Trophoblast cell (in vitro differentiated cells and primary cell): Measurements from ENCODE around the gene ZNF746.
A peak's percentile ranks its signal among the peaks of the same experiment; 100 is the strongest.

Source experiments
- DNase-seq, 2 donors: peaks; one replicate each; pipeline ENCODE4 v3.0.0-alpha.2; 2016
- H2AFZ ChIP-seq: 2 replicates; pipeline ENCODE4 v1.6.1; 2013; ENCODE audit warnings: low read length, moderate library complexity, mild to moderate bottlenecking; ENCODE audit not compliant: insufficient read depth, poor library complexity
- H2AK5ac ChIP-seq: 2 replicates; pipeline ENCODE4 v1.6.1; 2013; ENCODE audit warnings: mild to moderate bottlenecking, low read length
- H2BK120ac ChIP-seq: 2 replicates; pipeline ENCODE4 v1.6.1; 2013; ENCODE audit warnings: low read length, mild to moderate bottlenecking, moderate library complexity; ENCODE audit not compliant: insufficient read depth, poor library complexity
- H2BK12ac ChIP-seq: 2 replicates; pipeline ENCODE4 v1.6.1; 2013; ENCODE audit warnings: mild to moderate bottlenecking, low read length, moderate library complexity
- H2BK5ac ChIP-seq: 2 replicates; pipeline ENCODE4 v1.6.1; 2013; ENCODE audit warnings: low read length, low read depth, moderate library complexity, mild to moderate bottlenecking; ENCODE audit not compliant: poor library complexity
- H3K14ac ChIP-seq: 2 replicates; pipeline ENCODE4 v1.6.1; 2013; ENCODE audit warnings: mild to moderate bottlenecking, low read length
- H3K18ac ChIP-seq: 2 replicates; pipeline ENCODE4 v1.6.1; 2013; ENCODE audit warnings: mild to moderate bottlenecking, low read length
- H3K23ac ChIP-seq: 2 replicates; pipeline ENCODE4 v1.6.1; 2013; ENCODE audit warnings: low read length
- H3K27ac ChIP-seq: 2 replicates; pipeline ENCODE4 v1.5.1; 2013; ENCODE audit warnings: low read depth, mild to moderate bottlenecking, inconsistent platforms, low read length, moderate library complexity
- H3K27me3 ChIP-seq: 2 replicates; pipeline ENCODE4 v1.6.1; 2013; ENCODE audit warnings: inconsistent platforms, mild to moderate bottlenecking, low read length, moderate library complexity; ENCODE audit not compliant: insufficient read depth
- H3K36me3 ChIP-seq, 2 experiments: 1 replicate in 1 of 2; 2 replicates in 1 of 2; pipeline ENCODE4 v1.6.1; 2013; ENCODE audit warnings: low read length in 2 of 2, mild to moderate bottlenecking in 2 of 2, moderate library complexity in 1 of 2; ENCODE audit not compliant: insufficient read depth in 2 of 2, control insufficient read depth in 1 of 2
- H3K4ac ChIP-seq: 2 replicates; pipeline ENCODE4 v1.6.1; 2013; ENCODE audit warnings: low read depth, mild to moderate bottlenecking, low read length, moderate library complexity
- H3K4me1 ChIP-seq, 2 experiments: 1 replicate in 1 of 2; 2 replicates in 1 of 2; pipeline ENCODE4 v1.6.1; 2013; ENCODE audit warnings: low read length in 2 of 2, mild to moderate bottlenecking in 2 of 2, moderate library complexity in 1 of 2; ENCODE audit not compliant: insufficient read depth in 2 of 2, control insufficient read depth in 1 of 2
- H3K4me2 ChIP-seq: 2 replicates; pipeline ENCODE4 v1.6.1; 2013; ENCODE audit warnings: inconsistent platforms, mild to moderate bottlenecking, low read length, moderate library complexity
- H3K4me3 ChIP-seq: 2 replicates; pipeline ENCODE4 v1.5.1; 2013; ENCODE audit warnings: mild to moderate bottlenecking, low read depth, low read length, inconsistent platforms
- H3K79me1 ChIP-seq: one replicate; pipeline ENCODE4 v1.6.1; 2013; ENCODE audit warnings: low read length
- H3K79me2 ChIP-seq: 2 replicates; pipeline ENCODE4 v1.6.1; 2013; ENCODE audit warnings: low read length, mild to moderate bottlenecking; ENCODE audit not compliant: control insufficient read depth, insufficient read depth, poor library complexity
- H3K9ac ChIP-seq: 2 replicates; pipeline ENCODE4 v1.6.1; 2013; ENCODE audit warnings: mild to moderate bottlenecking, low read length
- H3K9me3 ChIP-seq: 2 replicates; pipeline ENCODE4 v1.6.1; 2013; ENCODE audit warnings: low read depth, mild to moderate bottlenecking, control low read depth, inconsistent platforms, low read length; ENCODE audit not compliant: insufficient read depth
- H4K12ac ChIP-seq: 2 replicates; pipeline ENCODE4 v1.6.1; 2013; ENCODE audit warnings: low read depth, mild to moderate bottlenecking, low read length, moderate library complexity
- H4K8ac ChIP-seq: 2 replicates; pipeline ENCODE4 v1.6.1; 2013; ENCODE audit warnings: low read depth, mild to moderate bottlenecking, low read length, moderate library complexity
- H4K91ac ChIP-seq: one replicate; pipeline ENCODE4 v1.6.1; 2013; ENCODE audit warnings: low read depth, mild to moderate bottlenecking, low read length, moderate library complexity
- WGBS: extraction: QIAGEN DNeasy Blood & Tissue Kit; methylation state at CpG from one replicate; pipeline ENCODE4 v1.1.7; 2013; ENCODE audit warnings: missing lambda C conversion rate; ENCODE audit not compliant: insufficient read length, insufficient coverage; ENCODE audit errors: extremely low coverage; 5-methylcytosine and 5-hydroxymethylcytosine counted together

ZNF746 gene

GRCh38 chr7:149460493-149461277, 36.9 kb downstream of the ZNF746 start, which contains the start of gene ZNF777:
TSS of gene ZNF777 (minus strand) at chr7:149461062. CDS start at chr7:149456022, 5,040 bp downstream.
- Histone ChIP-seq H3K27me3 (peaks cover 3% of the 10 kb centered on the region), H3K4me2 (peak within 1 kb of the TSS; percentile 82), H2AK5ac (peak within 1 kb of the TSS; percentile 3)

GRCh38 chr7:149459540-149460452, 37.8 kb downstream of the ZNF746 start:
- peak overlapping the region; percentile 63 for H4K12ac ChIP-seq
- peaks cover 3% of the 10 kb centered on the region for H3K27me3 ChIP-seq
- H3K23ac ChIP-seq, result no peak overlapping the region
- H3K36me3 ChIP-seq, result peaks cover 13 to 15% of the 10 kb centered on the region in 2 experiments
- no peak overlapping the region for H2BK12ac ChIP-seq
- peak overlapping the region; percentile 76 for H3K9ac ChIP-seq
- peak overlapping the region; percentile 82 for H3K4me2 ChIP-seq
- H4K8ac ChIP-seq, result peak overlapping the region; percentile 64
- no peak overlapping the region for H2AK5ac ChIP-seq
- H3K14ac ChIP-seq, result peak overlapping the region; percentile 43
- peak in 1 of 2 donors; percentile 39 for DNase-seq
- H3K4me1 ChIP-seq, result peaks cover 0 to 6% of the 10 kb centered on the region in 2 experiments
- H3K79me1 ChIP-seq, result peaks cover 10% of the 10 kb centered on the region
- WGBS, result no CpG with 5 or more reads among the region's 145 CpGs
- H3K27ac ChIP-seq, result peak overlapping the region; percentile 52
- no peaks in the 10 kb centered on the region for H3K9me3 ChIP-seq
- no peak overlapping the region for H2BK120ac ChIP-seq
- H3K4me3 ChIP-seq, result peak overlapping the region; percentile 79
- peak overlapping the region; percentile 95 for H2AFZ ChIP-seq
- no peak overlapping the region for H3K4ac ChIP-seq
- peaks cover 8% of the 10 kb centered on the region for H3K79me2 ChIP-seq
- no peak overlapping the region for H2BK5ac ChIP-seq
- H4K91ac ChIP-seq, result peak overlapping the region; percentile 93
- peak overlapping the region; percentile 33 for H3K18ac ChIP-seq

More at GRCh38 chr7:149460493-149461277, 36.9 kb downstream of the ZNF746 start, which contains the start of gene ZNF777:
- peak within 1 kb of the TSS; percentile 76 for H2BK5ac ChIP-seq
- peaks cover 10% of the 10 kb centered on the region for H3K79me1 ChIP-seq
- peak within 1 kb of the TSS; percentile 97 for H4K8ac ChIP-seq
- no peak within 1 kb of the TSS for H3K23ac ChIP-seq
- peak within 1 kb of the TSS; percentile 67 for H3K9ac ChIP-seq
- peak within 1 kb of the TSS; percentile 99 for H3K14ac ChIP-seq
- H3K27ac ChIP-seq, result peak within 1 kb of the TSS; percentile 52
- peak within 1 kb of the TSS; percentile 16 for H3K4ac ChIP-seq
- H3K4me3 ChIP-seq, result peak within 1 kb of the TSS; percentile 79
- H3K36me3 ChIP-seq, result peaks cover 4 to 7% of the 10 kb centered on the region in 2 experiments
- H2AFZ ChIP-seq, result peak within 1 kb of the TSS; percentile 95
- peak; percentile 79 to 88 for DNase-seq
- peak within 1 kb of the TSS; percentile 95 for H2BK120ac ChIP-seq
- H4K12ac ChIP-seq, result peak within 1 kb of the TSS; percentile 92
- H4K91ac ChIP-seq, result peak within 1 kb of the TSS; percentile 93
- peak within 1 kb of the TSS; percentile 52 for H2BK12ac ChIP-seq
- H3K4me1 ChIP-seq, result peaks cover 0 to 6% of the 10 kb centered on the region in 2 experiments
- H3K79me2 ChIP-seq, result peaks cover 8% of the 10 kb centered on the region
- peak within 1 kb of the TSS; percentile 92 for H3K18ac ChIP-seq
- no peaks in the 10 kb centered on the region for H3K9me3 ChIP-seq
- no CpG with 5 or more reads among the region's 64 CpGs for WGBS

- peak overlapping the region; percentile 82 for H3K4me2 ChIP-seq
- no peak overlapping the region for H4K12ac ChIP-seq
- no peak overlapping the region for H2BK12ac ChIP-seq
- peak overlapping the region; percentile 31 for H3K9ac ChIP-seq
- H3K9me3 ChIP-seq, result no peaks in the 10 kb centered on the region
- H2BK120ac ChIP-seq, result no peak overlapping the region
- peak overlapping the region; percentile 79 for H3K4me3 ChIP-seq
- H2AK5ac ChIP-seq, result no peak overlapping the region
- peaks cover 10% of the 10 kb centered on the region for H3K79me1 ChIP-seq
- no peak overlapping the region for H3K23ac ChIP-seq
- DNase-seq, result no peak
- H3K27ac ChIP-seq, result no peak overlapping the region
- peaks cover 8% of the 10 kb centered on the region for H3K79me2 ChIP-seq
- no CpG with 5 or more reads among the region's 17 CpGs for WGBS
- peaks cover 18 to 20% of the 10 kb centered on the region in 2 experiments for H3K36me3 ChIP-seq
- no peak overlapping the region for H3K4ac ChIP-seq
- peak overlapping the region; percentile 64 for H4K8ac ChIP-seq
- H3K27me3 ChIP-seq, result peaks cover 3% of the 10 kb centered on the region
- no peak overlapping the region for H2AFZ ChIP-seq
- no peak overlapping the region for H2BK5ac ChIP-seq
- no peak overlapping the region for H4K91ac ChIP-seq
- H3K4me1 ChIP-seq, result peaks cover 0 to 6% of the 10 kb centered on the region in 2 experiments
- H3K14ac ChIP-seq, result no peak overlapping the region
- H3K18ac ChIP-seq, result no peak overlapping the region
Measured at GRCh38 chr7:149459201-149459539, 38.4 kb downstream of the ZNF746 start.

DNA sequence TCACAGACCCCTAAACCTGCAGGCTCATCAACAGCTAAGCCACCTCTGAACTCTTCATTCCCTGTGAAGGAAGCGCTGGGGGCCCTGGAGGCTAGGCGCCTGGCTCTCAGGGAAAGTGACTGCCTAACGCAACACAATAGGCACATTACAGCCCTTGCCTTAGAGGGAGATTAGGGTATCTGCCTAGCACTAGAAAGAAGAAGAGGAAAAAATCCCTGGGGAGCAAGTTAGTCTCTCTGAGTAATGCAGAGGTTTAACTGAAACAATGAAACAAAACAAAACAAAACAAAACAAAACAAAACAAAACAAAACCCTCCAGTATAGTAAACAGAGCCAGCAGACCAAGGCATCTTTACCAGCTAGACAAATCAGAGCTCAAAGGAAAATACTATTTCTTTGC, 39.4 kb downstream of the ZNF746 start:
- Histone ChIP-seq H3K4me1 (peaks cover 0 to 6% of the 10 kb centered on the region in 2 experiments), H3K23ac (no peak overlapping the region), H3K14ac (no peak overlapping the region), H2AK5ac (no peak overlapping the region), H3K79me1 (peaks cover 10% of the 10 kb centered on the region), H4K91ac (no peak overlapping the region), H2AFZ (no peak overlapping the region), H3K4me3 (no peak overlapping the region), H3K36me3 (peaks cover 23 to 27% of the 10 kb centered on the region in 2 experiments), H4K12ac (no peak overlapping the region), H3K18ac (no peak overlapping the region), H3K4ac (no peak overlapping the region), H3K9me3 (no peaks in the 10 kb centered on the region), H2BK5ac (no peak overlapping the region), H3K79me2 (peaks cover 8% of the 10 kb centered on the region), H3K27me3 (peaks cover 3% of the 10 kb centered on the region), H3K27ac (no peak overlapping the region), H2BK12ac (no peak overlapping the region), H3K4me2 (no peak overlapping the region), H2BK120ac (no peak overlapping the region), H4K8ac (no peak overlapping the region), H3K9ac (no peak overlapping the region)
- DNase-seq, result no peak
- no CpG with 5 or more reads among the region's 3 CpGs for WGBS
